ENCODE data around the gene ALDH1L1. TPM values are rescaled to one million over a fixed set of nuclear protein-coding genes. Genes with fewer than 3 reads are reported as not detected.

ALDH1L1 gene
- total and polyA plus RNA-seq, 2 of the 4 experiments (the other 2 are of a cell fraction), result not detected

DNA sequence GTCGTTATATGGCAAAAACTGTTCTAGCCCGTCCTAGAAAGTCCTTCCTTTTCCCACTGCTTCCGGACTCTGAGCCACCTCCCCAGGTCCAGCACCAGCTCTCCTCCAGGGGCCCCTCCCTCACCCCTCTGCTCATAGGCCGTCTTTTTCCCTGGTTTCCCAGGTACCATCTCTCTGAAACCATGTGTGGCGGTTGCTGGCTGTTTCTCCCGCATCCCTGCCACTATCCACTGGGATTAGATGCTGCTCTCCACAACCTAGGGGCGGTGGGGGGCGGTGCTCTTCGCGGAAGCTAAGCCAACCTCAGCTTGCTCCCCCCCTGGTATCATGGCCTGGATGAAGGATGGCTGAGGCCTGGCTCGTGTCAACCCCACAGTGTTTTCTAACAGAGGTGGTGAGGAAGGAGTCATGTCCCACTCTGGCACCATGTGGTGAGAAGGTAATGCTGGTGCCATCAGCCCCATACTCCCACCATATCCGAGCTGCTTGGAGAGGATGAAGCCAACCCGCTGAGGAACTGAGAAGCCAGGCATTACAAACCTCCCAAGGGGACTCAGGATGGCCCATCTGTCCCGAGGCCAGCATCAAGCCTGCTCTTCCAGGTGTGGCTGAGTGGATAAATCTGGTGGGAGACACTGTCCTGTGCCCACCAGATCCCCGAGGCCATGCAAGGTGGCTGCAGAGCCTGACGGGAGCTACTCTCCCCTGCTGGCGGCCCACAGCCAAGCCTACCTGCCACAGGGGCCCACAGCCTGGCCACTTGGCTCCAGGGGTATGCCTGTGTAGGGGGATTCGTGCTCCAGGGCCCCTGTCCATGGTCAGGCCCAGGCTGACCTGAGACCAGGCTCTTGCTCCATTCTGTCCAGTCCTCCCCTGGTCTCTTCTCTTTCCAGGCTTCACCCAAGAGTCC is 68.6 kb downstream of the ALDH1L1 start:
- Histone ChIP-seq H2BK120ac (ENCODE audit: low read depth, low read length) (no peak overlapping the region), H3K4me3 (ENCODE audit: insufficient read depth, low read depth, low read length) (no peak overlapping the region), H3K36me3 (ENCODE audit: control insufficient read depth, insufficient read depth, low read length) (no peaks in the 10 kb centered on the region), H3K4me2 (ENCODE audit: low read depth, low read length) (no peak overlapping the region), H3K9me3 (ENCODE audit: control insufficient read depth, insufficient read depth, low read length) (no peaks in the 10 kb centered on the region), H3K18ac (ENCODE audit: low read depth, low read length) (no peak overlapping the region), H3K27ac (ENCODE audit: insufficient read depth, low read length) (no peak overlapping the region), H3K79me1 (ENCODE audit: low read depth in 1 of 2, low read length in 2 of 2) (no peaks in the 10 kb centered on the region), H2AK9ac (replicated peaks; ENCODE audit: low read depth, low read length, poor library complexity) (no peak overlapping the region), H3K4ac (ENCODE audit: low read depth, low read length) (no peak overlapping the region), H4K20me1 (ENCODE audit: insufficient read depth, low read length) (no peaks in the 10 kb centered on the region), H2AFZ (replicated peaks; ENCODE audit: low read length, poor library complexity) (no peak overlapping the region), H4K8ac (ENCODE audit: low read depth in 2 of 2, low read length in 2 of 2) (no peak overlapping the region), H3K4me1 (ENCODE audit: control insufficient read depth, insufficient read depth, low read length) (no peaks in the 10 kb centered on the region), H2BK5ac (ENCODE audit: low read depth, low read length, poor library complexity, severe bottlenecking) (no peak overlapping the region), H4K5ac (ENCODE audit: low read depth, low read length) (no peak overlapping the region), H2AK5ac (ENCODE audit: low read depth, low read length) (no peak overlapping the region), H3K14ac (replicated peaks; ENCODE audit: low read depth, low read length) (no peak overlapping the region), H2BK20ac (ENCODE audit: low read depth, low read length) (no peak overlapping the region), H3K56ac (ENCODE audit: extremely low read depth, insufficient read depth, low read length) (no peak overlapping the region), H3K9me1 (ENCODE audit: insufficient read depth, low read length) (no peaks in the 10 kb centered on the region), H3K27me3 (ENCODE audit: control insufficient read depth, insufficient read depth, low read length) (peaks cover 26% of the 10 kb centered on the region), H3K9ac (ENCODE audit: low read depth, low read length) (no peak overlapping the region), H2BK15ac (ENCODE audit: low read depth, low read length) (no peak overlapping the region), H4K91ac (ENCODE audit: insufficient read depth, low read depth, low read length) (no peak overlapping the region), H3K23ac (ENCODE audit: low read depth, low read length) (no peak overlapping the region)
- CTCF ChIA-PET, result interaction anchor here (0.6 kb wide), 1 partner anchor 277 kb away, joined by 3 read pairs; no protein-coding TSS in a partner anchor
- POLR2A ChIA-PET (ENCODE audit: unreplicated experiment), result interaction anchor here (0.5 kb wide), 1 partner anchor 40 kb away, joined by 4 read pairs; no protein-coding TSS in a partner anchor
- WGBS, 2 experiments (ENCODE audit: extremely low coverage in 2 of 2, insufficient read length in 1 of 2), result 67% methylated on average over 3 of the region's 18 CpGs; no CpG with 5 or more reads in 1 of the 2 experiments
- intact Hi-C loops (cut with micrococcal nuclease) (no loop called here), dilution Hi-C loops (cut with HindIII; ENCODE audit: low sequenced_read_pairs, unreplicated experiment) (no loop called here), in situ Hi-C loops (cut with MboI; ENCODE audit: low sequenced_read_pairs) (loop anchor here (10.0 kb wide), 1 partner anchor 263 kb away; no protein-coding TSS in a partner anchor)
- BruUV-seq (replicated peaks), result no TSS peak
- no peak for TF ChIP-seq BHLHE40 (IDR thresholded peaks at IDR 0.05; ENCODE audit: low read depth, low read length)
- no peak for TF ChIP-seq MAFK (IDR thresholded peaks at IDR 0.05; ENCODE audit: low read depth, low read length)
- TF ChIP-seq RCOR1 (IDR thresholded peaks at IDR 0.05; ENCODE audit: insufficient replicate concordance, low read length), result no peak
- TF ChIP-seq MAZ (IDR thresholded peaks at IDR 0.05; ENCODE audit: borderline replicate concordance, low read depth, low read length), result no peak
- no peak for TF ChIP-seq RFX5 (IDR thresholded peaks at IDR 0.05; ENCODE audit: low read depth, low read length)
- no peak for TF ChIP-seq CHD1 (IDR thresholded peaks at IDR 0.05; ENCODE audit: low read depth, low read length)
- no peak for TF ChIP-seq USF2 (IDR thresholded peaks at IDR 0.05; ENCODE audit: low read depth, low read length)
- TF ChIP-seq MXI1 (IDR thresholded peaks at IDR 0.05; ENCODE audit: borderline replicate concordance, low read depth, low read length), result no peak
- TF ChIP-seq RAD21 (IDR thresholded peaks at IDR 0.05; ENCODE audit: low read length), result no peak
- ATAC-seq (ENCODE audit: low read depth) (no peak), DNase-seq (no peak)
